ENCODE data around the gene KIF24. TPM values are rescaled to one million over a fixed set of nuclear protein-coding genes. Genes with fewer than 3 reads are reported as not detected.

Gene KIF24
- total RNA-seq, 1 experiment from 2014 or later = 5.8 TPM

- Histone ChIP-seq H2AFZ (ENCODE audit: low read depth, low read length, poor library complexity, severe bottlenecking) (no peak overlapping the region), H3K4me2 (ENCODE audit: low read length) (no peak overlapping the region), H3K4me3 (replicated peaks in 1 of 2; ENCODE audit: low read depth in 1 of 2, low read length in 2 of 2) (no peak overlapping the region), H4K20me1 (ENCODE audit: insufficient read depth) (no peaks in the 10 kb centered on the region), H3K79me2 (ENCODE audit: insufficient read depth, low read length) (peaks cover 62% of the 10 kb centered on the region), H3K9me3 (ENCODE audit: control insufficient read depth in 1 of 2, insufficient read depth in 1 of 2, low read depth in 1 of 2, low read length in 2 of 2) (no peaks in the 10 kb centered on the region), H3K4me1 (ENCODE audit: control insufficient read depth in 1 of 2, insufficient read depth in 2 of 2, low read length in 2 of 2) (peaks cover 5 to 16% of the 10 kb centered on the region in 2 experiments; a peak in 2 of 4 replicates), H3K27ac (ENCODE audit: low read depth, low read length) (no peak overlapping the region), H3K9ac (ENCODE audit: low read length) (no peak overlapping the region), H3K27me3 (ENCODE audit: insufficient read depth, low read length) (no peaks in the 10 kb centered on the region), H3K9me2 (ENCODE audit: insufficient read depth) (no peaks in the 10 kb centered on the region), H3K36me3 (ENCODE audit: control insufficient read depth in 1 of 2, insufficient read depth in 2 of 2, low read length in 2 of 2) (peaks cover 9% of the 10 kb centered on the region in 2 experiments; a peak in 3 of 4 replicates)
- ChIA-PET RAD21 (ENCODE audit: low non-redundant PET in 1 of 2, low total read pairs in 2 of 2, uncharacterized antibody in 2 of 2, unreplicated experiment in 2 of 2) (interaction anchor here in 1 of 2 experiments (0.9 kb wide), 1 partner anchor 69 kb away, joined by 3 read pairs; no protein-coding TSS in a partner anchor), CTCF (no interaction called here), POLR2A (interaction anchor here (1.6 kb wide), 1 partner anchor 42 kb away, joined by 5 read pairs; the partner anchor contains the start of gene MYORG)
- TF ChIP-seq JUND (IDR thresholded peaks at IDR 0.05) (no peak), YY1 (IDR thresholded peaks at IDR 0.05; ENCODE audit: extremely low read depth, insufficient replicate concordance, low read depth, low read length) (no peak), CEBPB (IDR thresholded peaks at IDR 0.05; ENCODE audit: low read depth) (no peak), SRF (IDR thresholded peaks at IDR 0.05; ENCODE audit: low read depth) (no peak), ZFX (IDR thresholded peaks at IDR 0.05) (no peak), CBX3 (IDR thresholded peaks at IDR 0.05; ENCODE audit: low read depth) (no peak), TCF7L2 (IDR thresholded peaks at IDR 0.05; ENCODE audit: borderline replicate concordance, extremely low read depth, insufficient read depth, insufficient read length) (no peak)
- TF ChIP-seq, protein P1, sequence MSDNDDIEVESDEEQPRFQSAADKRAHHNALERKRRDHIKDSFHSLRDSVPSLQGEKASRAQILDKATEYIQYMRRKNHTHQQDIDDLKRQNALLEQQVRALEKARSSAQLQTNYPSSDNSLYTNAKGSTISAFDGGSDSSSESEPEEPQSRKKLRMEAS (IDR thresholded peaks at IDR 0.05) = no peak
- no TSS peak for BruUV-seq (replicated peaks)
- DNase-seq (ENCODE audit: low read depth, low spot score) = no peak
- intact Hi-C loops (cut with micrococcal nuclease) = loop anchor here (5.0 kb wide), 1 partner anchor 212 kb away; no protein-coding TSS in a partner anchor
- no peak for ATAC-seq
Measured at GRCh38 chr9:34334916-34335315, 5.8 kb upstream of the KIF24 start.

DNA sequence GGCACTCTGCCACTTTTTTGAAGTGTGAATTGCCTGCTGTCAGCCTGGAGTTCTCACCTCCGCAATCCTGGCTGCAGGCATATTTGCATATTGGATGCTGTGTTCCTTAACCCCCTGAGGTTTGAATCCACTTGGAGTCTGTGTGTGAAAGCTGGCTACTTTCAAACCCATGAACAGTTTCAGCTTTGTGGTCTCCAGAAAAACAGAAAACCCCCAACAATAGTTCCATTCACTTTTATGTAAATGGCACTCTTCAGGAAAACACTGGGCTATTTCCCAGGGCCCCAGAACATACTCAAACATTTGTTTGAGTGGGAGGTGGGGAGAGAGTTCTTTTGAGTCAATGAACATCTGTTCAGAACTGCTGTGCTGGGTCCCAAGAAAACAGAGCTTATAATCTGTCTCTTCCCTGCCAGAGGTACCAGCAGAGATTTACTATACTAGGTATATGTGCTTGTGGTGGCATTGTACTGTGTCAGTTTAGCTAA, 5.3 kb upstream of the KIF24 start:
- Histone ChIP-seq H3K36me3 (ENCODE audit: control insufficient read depth in 1 of 2, insufficient read depth in 2 of 2, low read length in 2 of 2) (peaks cover 7 to 9% of the 10 kb centered on the region in 2 experiments; a peak in 3 of 4 replicates), H3K9ac (ENCODE audit: low read length) (no peak overlapping the region), H4K20me1 (ENCODE audit: insufficient read depth) (no peaks in the 10 kb centered on the region), H3K4me3 (replicated peaks in 1 of 2; ENCODE audit: low read depth in 1 of 2, low read length in 2 of 2) (no peak overlapping the region), H3K4me1 (ENCODE audit: control insufficient read depth in 1 of 2, insufficient read depth in 2 of 2, low read length in 2 of 2) (peaks cover 5 to 16% of the 10 kb centered on the region in 2 experiments; a peak in 2 of 4 replicates), H2AFZ (ENCODE audit: low read depth, low read length, poor library complexity, severe bottlenecking) (no peak overlapping the region), H3K9me2 (ENCODE audit: insufficient read depth) (no peaks in the 10 kb centered on the region), H3K9me3 (ENCODE audit: control insufficient read depth in 1 of 2, insufficient read depth in 1 of 2, low read depth in 1 of 2, low read length in 2 of 2) (no peaks in the 10 kb centered on the region), H3K79me2 (ENCODE audit: insufficient read depth, low read length) (peaks cover 66% of the 10 kb centered on the region), H3K27ac (ENCODE audit: low read depth, low read length) (no peak overlapping the region), H3K27me3 (ENCODE audit: insufficient read depth, low read length) (no peaks in the 10 kb centered on the region), H3K4me2 (ENCODE audit: low read length) (no peak overlapping the region)
- intact Hi-C loops (cut with micrococcal nuclease) = loop anchor here (5.0 kb wide), 1 partner anchor 213 kb away; no protein-coding TSS in a partner anchor
- BruUV-seq (replicated peaks) = no TSS peak
- ATAC-seq (no peak), DNase-seq (ENCODE audit: low read depth, low spot score) (no peak)
- RAD21 ChIA-PET (ENCODE audit: low non-redundant PET in 1 of 2, low total read pairs in 2 of 2, uncharacterized antibody in 2 of 2, unreplicated experiment in 2 of 2) = interaction anchor here in 1 of 2 experiments (0.9 kb wide), 1 partner anchor 70 kb away, joined by 3 read pairs; no protein-coding TSS in a partner anchor
- CTCF ChIA-PET = interaction anchor here (4.7 kb wide), 1 partner anchor 43 kb away, joined by 54 read pairs; the partner anchor contains the start of gene MYORG
- POLR2A ChIA-PET = interaction anchor here (1.6 kb wide), 1 partner anchor 42 kb away, joined by 5 read pairs; the partner anchor contains the start of gene MYORG
- no peak for TF ChIP-seq EZH2 (IDR thresholded peaks at IDR 0.05)
- TF ChIP-seq ELF1 (IDR thresholded peaks at IDR 0.05; ENCODE audit: borderline replicate concordance, low read depth) = no peak
- no peak for TF ChIP-seq FOSL1 (IDR thresholded peaks at IDR 0.05; ENCODE audit: low read depth)
- TF ChIP-seq ZNF274 (IDR thresholded peaks at IDR 0.05; ENCODE audit: low read depth, low read length) = no peak
- TF ChIP-seq, protein P2, sequence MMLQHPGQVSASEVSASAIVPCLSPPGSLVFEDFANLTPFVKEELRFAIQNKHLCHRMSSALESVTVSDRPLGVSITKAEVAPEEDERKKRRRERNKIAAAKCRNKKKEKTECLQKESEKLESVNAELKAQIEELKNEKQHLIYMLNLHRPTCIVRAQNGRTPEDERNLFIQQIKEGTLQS (IDR thresholded peaks at IDR 0.05) = no peak
- no peak for TF ChIP-seq EZH2phosphoT487 (IDR thresholded peaks at IDR 0.05; ENCODE audit: borderline replicate concordance)
- TF ChIP-seq TCF7L2 (IDR thresholded peaks at IDR 0.05; ENCODE audit: borderline replicate concordance, extremely low read depth, insufficient read depth, insufficient read length) = no peak
- no peak for TF ChIP-seq ZBTB33 (IDR thresholded peaks at IDR 0.05; ENCODE audit: extremely low read depth, insufficient replicate concordance, low read length)
- no peak for TF ChIP-seq YY1 (IDR thresholded peaks at IDR 0.05; ENCODE audit: extremely low read depth, insufficient replicate concordance, low read depth, low read length)
- TF ChIP-seq SP1 (IDR thresholded peaks at IDR 0.05; ENCODE audit: low read depth) = no peak
- no peak for TF ChIP-seq RAD21 (IDR thresholded peaks at IDR 0.05; ENCODE audit: low read depth)
- no peak for TF ChIP-seq CEBPB (IDR thresholded peaks at IDR 0.05; ENCODE audit: low read depth)

All from HCT116 (cell line).